HG03460 (cell line): ENCODE data around the gene SAMD15.
A peak's percentile ranks its signal among the peaks of the same experiment; 100 is the strongest.
"Not testable (repeated sequence)": the region's sequence is repeated elsewhere in the genome, so short reads cannot be mapped to it uniquely, and the experiment has no call there.

Source experiments
- ATAC-seq: cut with Tn5 transposase; IDR thresholded peaks from one replicate; pipeline ENCODE4 v1.9.1; 2021; ENCODE audit not compliant: unreplicated experiment

Gene SAMD15

GRCh38 chr14:77375973-77376770 lies 1.0 kb upstream of the SAMD15 start:
- peak; percentile 14 for ATAC-seq

GRCh38 chr14:77377502-77377844 lies 294 bp downstream of the SAMD15 start:
- no peak for ATAC-seq

DNA sequence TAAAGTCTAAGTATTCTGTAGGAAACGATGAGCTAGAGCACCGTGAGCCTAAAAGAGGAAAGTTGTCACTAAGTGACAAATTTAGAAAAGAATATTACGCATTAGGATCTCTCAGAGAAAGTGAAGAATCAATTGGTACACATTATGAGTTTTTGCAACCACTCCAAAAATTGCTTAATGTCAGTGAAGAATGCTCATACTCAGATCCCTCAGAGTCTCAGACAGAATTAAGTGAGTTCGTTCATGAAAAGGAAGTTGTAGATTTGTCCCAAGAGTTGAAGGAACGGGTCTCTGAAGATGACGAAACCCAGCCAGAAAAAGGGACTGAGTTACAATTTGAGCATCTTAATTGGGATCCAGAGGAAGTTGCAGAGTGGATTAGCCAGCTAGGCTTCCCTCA lies 1.5 kb downstream of the SAMD15 start:
- ATAC-seq, result no peak

- no peak for ATAC-seq
Measured at GRCh38 chr14:77390188-77390587, 13.0 kb downstream of the SAMD15 start.

- no peak for ATAC-seq
Measured at GRCh38 chr14:77400216-77400615, 23.0 kb downstream of the SAMD15 start.

GRCh38 chr14:77403768-77404167 lies 26.6 kb downstream of the SAMD15 start:
- no peak for ATAC-seq

GRCh38 chr14:77406086-77406485 lies 28.9 kb downstream of the SAMD15 start:
- ATAC-seq, result no peak

GRCh38 chr14:77406718-77407117 lies 29.5 kb downstream of the SAMD15 start:
- ATAC-seq, result no peak

- no peak for ATAC-seq
Measured at GRCh38 chr14:77407158-77407557, 30.0 kb downstream of the SAMD15 start.

DNA sequence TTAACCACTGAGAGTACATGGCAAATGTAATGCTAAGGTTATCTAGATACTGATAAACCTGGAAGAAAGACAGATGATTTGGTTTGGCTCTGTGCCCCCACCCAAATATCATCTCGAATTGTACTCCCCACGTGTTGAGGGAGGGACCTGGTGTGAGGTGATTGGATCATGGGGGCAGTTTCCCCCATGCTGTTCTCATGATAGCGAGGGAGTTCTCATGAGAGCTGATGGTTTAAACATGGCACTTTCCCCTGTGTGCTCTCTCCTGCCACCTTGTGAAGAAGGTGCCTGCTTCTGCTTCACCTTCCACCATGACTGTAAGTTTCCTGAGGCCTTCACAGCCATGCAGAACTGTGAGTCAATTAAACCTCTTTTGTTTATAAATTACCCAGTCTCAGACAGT lies 32.0 kb downstream of the SAMD15 start:
- no peak for ATAC-seq

GRCh38 chr14:77415403-77416030 lies 38.3 kb downstream of the SAMD15 start:
- ATAC-seq, result not testable (repeated sequence)

DNA sequence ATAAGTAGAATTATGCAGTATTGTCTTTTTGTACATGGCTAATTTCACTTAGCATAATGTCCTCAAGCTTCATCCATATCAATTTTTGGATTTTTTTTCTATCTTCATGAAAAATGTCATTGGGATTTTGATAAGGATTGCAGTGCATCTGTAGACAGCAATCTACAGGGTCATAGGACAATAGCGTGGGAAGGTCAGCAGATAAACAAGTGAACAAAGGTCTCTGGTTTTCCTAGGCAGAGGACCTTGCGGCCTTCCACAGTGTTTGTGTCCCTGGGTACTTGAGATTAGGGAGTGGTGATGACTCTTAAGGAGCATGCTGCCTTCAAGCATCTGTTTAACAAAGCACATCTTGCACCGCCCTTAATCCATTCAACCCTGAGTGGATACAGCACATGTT lies 38.9 kb downstream of the SAMD15 start:
- not testable (repeated sequence) for ATAC-seq

DNA sequence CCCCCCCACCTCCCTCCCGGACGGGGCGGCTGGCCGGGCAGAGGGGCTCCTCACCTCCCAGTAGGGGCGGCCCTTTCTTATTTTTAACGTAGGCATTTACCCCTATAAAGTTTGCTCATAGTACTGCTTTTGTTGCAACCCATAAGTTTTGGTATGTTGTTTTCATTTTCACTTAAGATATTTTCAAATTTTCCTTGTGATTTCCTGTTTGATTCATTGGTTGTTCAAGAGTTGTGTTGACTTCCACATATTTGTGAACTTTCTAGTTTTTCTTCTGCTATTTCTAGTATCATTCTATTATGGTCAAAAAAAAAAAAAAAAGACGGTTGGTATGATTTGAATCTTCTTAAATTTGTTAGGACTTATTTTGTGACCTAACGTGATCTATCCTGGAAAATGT lies 39.7 kb downstream of the SAMD15 start:
- ATAC-seq, result no peak

GRCh38 chr14:77421201-77421600 lies 44.0 kb downstream of the SAMD15 start:
- ATAC-seq, result no peak

- no peak for ATAC-seq
Measured at GRCh38 chr14:77423423-77423822, 46.2 kb downstream of the SAMD15 start, which contains the start of gene NOXRED1. NOXRED1 (minus strand) TSS chr14:77423523; CDS start chr14:77422889, 634 bp downstream.

DNA sequence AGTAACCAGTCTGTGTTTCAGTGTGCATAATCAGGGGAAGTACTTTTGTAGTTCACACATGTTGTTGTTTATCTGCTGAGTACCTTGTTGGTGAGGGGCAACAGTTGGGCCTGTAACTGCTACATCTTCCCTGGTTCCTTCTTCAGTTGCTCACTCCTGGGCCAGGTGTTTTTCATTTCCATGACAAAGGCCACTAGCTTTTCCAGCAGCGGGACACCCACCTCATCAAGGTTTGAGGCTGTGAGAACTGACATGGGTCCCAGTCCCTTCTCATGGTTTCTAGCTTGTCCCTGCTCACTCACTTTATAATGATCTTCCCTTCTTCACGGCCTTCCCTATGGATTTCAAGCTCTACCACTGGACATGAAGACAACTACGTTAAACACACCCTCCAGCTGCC lies 47.7 kb downstream of the SAMD15 start:
- no peak for ATAC-seq

DNA sequence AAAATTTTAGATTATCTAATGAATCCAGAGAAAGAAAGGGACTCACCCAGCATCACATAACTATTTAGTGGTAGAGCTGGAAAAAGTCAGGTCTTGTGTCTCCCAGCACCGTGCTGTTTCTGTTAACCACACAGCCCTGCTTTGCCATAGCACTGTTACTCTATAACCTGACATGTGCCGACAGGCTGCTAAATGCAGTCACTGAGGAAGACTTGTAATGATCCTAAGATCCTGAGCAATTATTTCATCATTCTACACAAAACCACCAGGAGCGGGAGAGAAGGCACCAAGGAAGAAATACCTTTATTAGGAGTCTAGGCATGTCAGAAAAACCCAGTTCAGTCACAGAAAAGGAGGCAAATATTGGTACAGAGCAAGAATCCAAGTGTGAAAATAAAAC lies 49.2 kb downstream of the SAMD15 start:
- ATAC-seq, result no peak

DNA sequence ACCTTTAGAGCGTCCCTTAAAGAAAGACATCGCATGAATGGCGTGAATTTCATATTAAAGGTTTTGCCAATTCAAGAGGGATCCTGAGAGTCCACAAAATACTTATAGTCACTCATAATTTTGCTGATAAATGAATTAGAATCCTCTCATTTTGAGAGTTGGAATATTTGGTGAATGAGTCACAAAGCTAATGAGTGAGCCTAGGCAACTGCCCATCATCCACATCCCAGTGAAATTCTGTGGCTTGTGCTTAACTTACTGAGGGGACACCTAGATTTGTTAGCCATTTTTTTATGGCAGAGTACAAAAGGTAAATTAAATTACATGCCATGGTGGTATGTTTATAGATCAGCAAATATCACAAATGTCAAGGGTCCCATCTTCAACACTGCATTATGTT lies 58.9 kb downstream of the SAMD15 start:
- ATAC-seq, result no peak

- ATAC-seq, result no peak
Measured at GRCh38 chr14:77438596-77438995, 61.4 kb downstream of the SAMD15 start.

DNA sequence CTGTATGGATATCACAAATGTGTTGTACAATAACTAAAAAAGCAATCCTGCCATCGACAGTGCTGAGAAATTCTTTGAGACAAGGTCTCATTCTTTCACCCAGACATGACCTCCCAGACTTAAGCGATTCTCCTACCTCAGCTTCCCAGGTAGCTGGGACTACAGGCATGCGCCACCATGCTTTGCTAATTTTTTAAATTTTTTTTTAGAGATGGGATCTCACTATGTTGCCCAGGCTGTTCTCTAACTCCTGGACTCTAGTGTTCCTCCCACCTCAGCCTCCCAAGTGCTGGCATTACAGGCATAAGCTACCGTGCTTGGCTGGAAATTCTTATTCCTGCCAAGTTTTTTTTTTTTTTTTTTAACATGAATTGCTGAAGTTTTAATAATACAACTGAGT lies 62.7 kb downstream of the SAMD15 start:
- no peak for ATAC-seq
